ENCODE data around the gene CKAP2. TPM values are rescaled to one million over a fixed set of nuclear protein-coding genes. Genes with fewer than 3 reads are reported as not detected.

CKAP2 gene
- total RNA-seq, 1 donor from 2014 or later = 8.2 TPM

DNA sequence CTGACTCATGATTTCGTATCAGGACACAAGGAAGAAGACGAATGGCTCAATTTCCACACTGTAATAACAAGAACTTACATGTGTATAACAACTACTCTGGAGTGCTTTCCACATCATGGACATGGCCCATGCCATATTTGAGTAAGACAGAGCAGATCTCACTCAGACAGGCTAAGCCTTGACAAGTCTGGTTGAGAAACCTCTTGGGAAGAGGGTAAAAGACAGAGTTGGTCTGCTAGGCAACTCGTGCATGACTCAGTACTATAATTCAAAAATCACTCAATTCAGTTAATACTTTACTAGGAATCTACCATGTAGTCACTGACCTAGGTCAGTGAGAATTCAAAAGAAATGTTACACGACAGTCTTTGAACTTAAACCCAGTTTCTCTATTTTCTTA is 43.6 kb upstream of the CKAP2 start:
- intact Hi-C loops (cut with DNase I) = no loop called here
- no peak overlapping the region for H3K4me3 ChIP-seq
- peaks cover 1% of the 10 kb centered on the region for H3K4me1 ChIP-seq
- H3K27me3 ChIP-seq = no peaks in the 10 kb centered on the region
- ATAC-seq (no peak), DNase-seq (no peak)
- TF ChIP-seq, protein P1, sequence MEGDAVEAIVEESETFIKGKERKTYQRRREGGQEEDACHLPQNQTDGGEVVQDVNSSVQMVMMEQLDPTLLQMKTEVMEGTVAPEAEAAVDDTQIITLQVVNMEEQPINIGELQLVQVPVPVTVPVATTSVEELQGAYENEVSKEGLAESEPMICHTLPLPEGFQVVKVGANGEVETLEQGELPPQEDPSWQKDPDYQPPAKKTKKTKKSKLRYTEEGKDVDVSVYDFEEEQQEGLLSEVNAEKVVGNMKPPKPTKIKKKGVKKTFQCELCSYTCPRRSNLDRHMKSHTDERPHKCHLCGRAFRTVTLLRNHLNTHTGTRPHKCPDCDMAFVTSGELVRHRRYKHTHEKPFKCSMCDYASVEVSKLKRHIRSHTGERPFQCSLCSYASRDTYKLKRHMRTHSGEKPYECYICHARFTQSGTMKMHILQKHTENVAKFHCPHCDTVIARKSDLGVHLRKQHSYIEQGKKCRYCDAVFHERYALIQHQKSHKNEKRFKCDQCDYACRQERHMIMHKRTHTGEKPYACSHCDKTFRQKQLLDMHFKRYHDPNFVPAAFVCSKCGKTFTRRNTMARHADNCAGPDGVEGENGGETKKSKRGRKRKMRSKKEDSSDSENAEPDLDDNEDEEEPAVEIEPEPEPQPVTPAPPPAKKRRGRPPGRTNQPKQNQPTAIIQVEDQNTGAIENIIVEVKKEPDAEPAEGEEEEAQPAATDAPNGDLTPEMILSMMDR (IDR thresholded peaks at IDR 0.05) = no peak
- H3K9me3 ChIP-seq = no peaks in the 10 kb centered on the region
- peaks cover 35% of the 10 kb centered on the region for H3K36me3 ChIP-seq
- H3K27ac ChIP-seq = no peak overlapping the region

GRCh38 chr13:52412128-52412527 is 43.1 kb upstream of the CKAP2 start:
- peaks cover 40% of the 10 kb centered on the region for H3K36me3 ChIP-seq
- ATAC-seq (no peak), DNase-seq (no peak)
- intact Hi-C loops (cut with DNase I) = no loop called here
- no peak overlapping the region for H3K4me3 ChIP-seq
- H3K4me1 ChIP-seq = no peaks in the 10 kb centered on the region
- no peak overlapping the region for H3K27ac ChIP-seq
- no peaks in the 10 kb centered on the region for H3K27me3 ChIP-seq
- H3K9me3 ChIP-seq = no peaks in the 10 kb centered on the region
- TF ChIP-seq, protein P1 (IDR thresholded peaks at IDR 0.05) = no peak

GRCh38 chr13:52414051-52414450 is 41.2 kb upstream of the CKAP2 start:
- Histone ChIP-seq H3K4me1 (no peaks in the 10 kb centered on the region), H3K27me3 (no peaks in the 10 kb centered on the region), H3K27ac (no peak overlapping the region), H3K9me3 (no peaks in the 10 kb centered on the region), H3K4me3 (no peak overlapping the region), H3K36me3 (peaks cover 51% of the 10 kb centered on the region)
- intact Hi-C loops (cut with DNase I) = no loop called here
- ATAC-seq (no peak), DNase-seq (no peak)
- TF ChIP-seq, protein P1 (IDR thresholded peaks at IDR 0.05) = no peak

- ATAC-seq = no peak
- H3K27ac ChIP-seq = no peak overlapping the region
- no peaks in the 10 kb centered on the region for H3K4me1 ChIP-seq
- H3K9me3 ChIP-seq = no peaks in the 10 kb centered on the region
- H3K27me3 ChIP-seq = no peaks in the 10 kb centered on the region
- H3K36me3 ChIP-seq = peaks cover 51% of the 10 kb centered on the region
- intact Hi-C loops (cut with DNase I) = no loop called here
- DNase-seq = no peak
- H3K4me3 ChIP-seq = no peak overlapping the region
- TF ChIP-seq, protein P1 (IDR thresholded peaks at IDR 0.05) = no peak
Observed at GRCh38 chr13:52414963-52415362, 40.3 kb upstream of the CKAP2 start.

- no peak overlapping the region for H3K27ac ChIP-seq
- no peaks in the 10 kb centered on the region for H3K27me3 ChIP-seq
- TF ChIP-seq, protein P1 (IDR thresholded peaks at IDR 0.05) = no peak
- no peaks in the 10 kb centered on the region for H3K9me3 ChIP-seq
- ATAC-seq (no peak), DNase-seq (no peak)
- H3K4me3 ChIP-seq = no peak overlapping the region
- intact Hi-C loops (cut with DNase I) = no loop called here
- H3K4me1 ChIP-seq = no peaks in the 10 kb centered on the region
- peaks cover 75% of the 10 kb centered on the region for H3K36me3 ChIP-seq
Observed at GRCh38 chr13:52419080-52419479, 36.2 kb upstream of the CKAP2 start.

DNA sequence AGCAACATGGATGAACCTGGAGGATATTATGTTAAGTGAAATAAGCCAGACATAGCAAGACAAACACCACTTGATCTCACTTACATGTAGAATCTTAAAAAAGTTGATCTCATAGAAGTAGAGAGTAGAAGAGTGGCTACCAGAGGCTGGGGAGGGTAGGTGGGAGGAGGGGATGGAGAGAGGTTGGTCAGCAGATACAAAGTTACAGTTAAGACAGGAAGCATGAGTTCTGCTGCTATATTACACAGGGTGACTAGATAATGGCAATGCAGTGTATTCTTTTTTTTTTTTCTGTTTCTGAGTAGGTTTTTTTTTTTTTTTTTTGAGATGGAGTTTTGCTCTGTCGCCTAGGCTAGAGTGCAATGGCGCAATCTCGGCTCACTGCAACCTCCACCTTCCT is 34.1 kb upstream of the CKAP2 start:
- H3K9me3 ChIP-seq = no peaks in the 10 kb centered on the region
- no peaks in the 10 kb centered on the region for H3K4me1 ChIP-seq
- H3K27me3 ChIP-seq = no peaks in the 10 kb centered on the region
- intact Hi-C loops (cut with DNase I) = no loop called here
- TF ChIP-seq, protein P1 (IDR thresholded peaks at IDR 0.05) = no peak
- H3K36me3 ChIP-seq = peaks cover 75% of the 10 kb centered on the region
- ATAC-seq = no peak
- H3K27ac ChIP-seq = no peak overlapping the region
- H3K4me3 ChIP-seq = no peak overlapping the region
- no peak for DNase-seq
